Trophoblast cell (in vitro differentiated cells and primary cell): Measurements from ENCODE around the gene NOC2L.
A peak's percentile ranks its signal among the peaks of the same experiment; 100 is the strongest.

Experiments
- DNase-seq, 2 donors: peaks; one replicate each; pipeline ENCODE4 v3.0.0-alpha.2; 2016
- H2AFZ ChIP-seq: 2 replicates; pipeline ENCODE4 v1.6.1; 2013; ENCODE audit warnings: low read length, moderate library complexity, mild to moderate bottlenecking; ENCODE audit not compliant: insufficient read depth, poor library complexity
- H2AK5ac ChIP-seq: 2 replicates; pipeline ENCODE4 v1.6.1; 2013; ENCODE audit warnings: mild to moderate bottlenecking, low read length
- H2BK120ac ChIP-seq: 2 replicates; pipeline ENCODE4 v1.6.1; 2013; ENCODE audit warnings: low read length, mild to moderate bottlenecking, moderate library complexity; ENCODE audit not compliant: insufficient read depth, poor library complexity
- H2BK12ac ChIP-seq: 2 replicates; pipeline ENCODE4 v1.6.1; 2013; ENCODE audit warnings: mild to moderate bottlenecking, low read length, moderate library complexity
- H2BK5ac ChIP-seq: 2 replicates; pipeline ENCODE4 v1.6.1; 2013; ENCODE audit warnings: low read length, low read depth, moderate library complexity, mild to moderate bottlenecking; ENCODE audit not compliant: poor library complexity
- H3K14ac ChIP-seq: 2 replicates; pipeline ENCODE4 v1.6.1; 2013; ENCODE audit warnings: mild to moderate bottlenecking, low read length
- H3K18ac ChIP-seq: 2 replicates; pipeline ENCODE4 v1.6.1; 2013; ENCODE audit warnings: mild to moderate bottlenecking, low read length
- H3K23ac ChIP-seq: 2 replicates; pipeline ENCODE4 v1.6.1; 2013; ENCODE audit warnings: low read length
- H3K27ac ChIP-seq: 2 replicates; pipeline ENCODE4 v1.5.1; 2013; ENCODE audit warnings: low read depth, mild to moderate bottlenecking, inconsistent platforms, low read length, moderate library complexity
- H3K27me3 ChIP-seq: 2 replicates; pipeline ENCODE4 v1.6.1; 2013; ENCODE audit warnings: inconsistent platforms, mild to moderate bottlenecking, low read length, moderate library complexity; ENCODE audit not compliant: insufficient read depth
- H3K36me3 ChIP-seq, 2 experiments: 1 replicate in 1 of 2; 2 replicates in 1 of 2; pipeline ENCODE4 v1.6.1; 2013; ENCODE audit warnings: low read length in 2 of 2, mild to moderate bottlenecking in 2 of 2, moderate library complexity in 1 of 2; ENCODE audit not compliant: insufficient read depth in 2 of 2, control insufficient read depth in 1 of 2
- H3K4ac ChIP-seq: 2 replicates; pipeline ENCODE4 v1.6.1; 2013; ENCODE audit warnings: low read depth, mild to moderate bottlenecking, low read length, moderate library complexity
- H3K4me1 ChIP-seq, 2 experiments: 1 replicate in 1 of 2; 2 replicates in 1 of 2; pipeline ENCODE4 v1.6.1; 2013; ENCODE audit warnings: low read length in 2 of 2, mild to moderate bottlenecking in 2 of 2, moderate library complexity in 1 of 2; ENCODE audit not compliant: insufficient read depth in 2 of 2, control insufficient read depth in 1 of 2
- H3K4me2 ChIP-seq: 2 replicates; pipeline ENCODE4 v1.6.1; 2013; ENCODE audit warnings: inconsistent platforms, mild to moderate bottlenecking, low read length, moderate library complexity
- H3K4me3 ChIP-seq: 2 replicates; pipeline ENCODE4 v1.5.1; 2013; ENCODE audit warnings: mild to moderate bottlenecking, low read depth, low read length, inconsistent platforms
- H3K79me1 ChIP-seq: one replicate; pipeline ENCODE4 v1.6.1; 2013; ENCODE audit warnings: low read length
- H3K79me2 ChIP-seq: 2 replicates; pipeline ENCODE4 v1.6.1; 2013; ENCODE audit warnings: low read length, mild to moderate bottlenecking; ENCODE audit not compliant: control insufficient read depth, insufficient read depth, poor library complexity
- H3K9ac ChIP-seq: 2 replicates; pipeline ENCODE4 v1.6.1; 2013; ENCODE audit warnings: mild to moderate bottlenecking, low read length
- H3K9me3 ChIP-seq: 2 replicates; pipeline ENCODE4 v1.6.1; 2013; ENCODE audit warnings: low read depth, mild to moderate bottlenecking, control low read depth, inconsistent platforms, low read length; ENCODE audit not compliant: insufficient read depth
- H4K12ac ChIP-seq: 2 replicates; pipeline ENCODE4 v1.6.1; 2013; ENCODE audit warnings: low read depth, mild to moderate bottlenecking, low read length, moderate library complexity
- H4K8ac ChIP-seq: 2 replicates; pipeline ENCODE4 v1.6.1; 2013; ENCODE audit warnings: low read depth, mild to moderate bottlenecking, low read length, moderate library complexity
- H4K91ac ChIP-seq: one replicate; pipeline ENCODE4 v1.6.1; 2013; ENCODE audit warnings: low read depth, mild to moderate bottlenecking, low read length, moderate library complexity
- WGBS: extraction: QIAGEN DNeasy Blood & Tissue Kit; methylation state at CpG from one replicate; pipeline ENCODE4 v1.1.7; 2013; ENCODE audit warnings: missing lambda C conversion rate; ENCODE audit not compliant: insufficient read length, insufficient coverage; ENCODE audit errors: extremely low coverage; 5-methylcytosine and 5-hydroxymethylcytosine counted together

Gene NOC2L

DNA sequence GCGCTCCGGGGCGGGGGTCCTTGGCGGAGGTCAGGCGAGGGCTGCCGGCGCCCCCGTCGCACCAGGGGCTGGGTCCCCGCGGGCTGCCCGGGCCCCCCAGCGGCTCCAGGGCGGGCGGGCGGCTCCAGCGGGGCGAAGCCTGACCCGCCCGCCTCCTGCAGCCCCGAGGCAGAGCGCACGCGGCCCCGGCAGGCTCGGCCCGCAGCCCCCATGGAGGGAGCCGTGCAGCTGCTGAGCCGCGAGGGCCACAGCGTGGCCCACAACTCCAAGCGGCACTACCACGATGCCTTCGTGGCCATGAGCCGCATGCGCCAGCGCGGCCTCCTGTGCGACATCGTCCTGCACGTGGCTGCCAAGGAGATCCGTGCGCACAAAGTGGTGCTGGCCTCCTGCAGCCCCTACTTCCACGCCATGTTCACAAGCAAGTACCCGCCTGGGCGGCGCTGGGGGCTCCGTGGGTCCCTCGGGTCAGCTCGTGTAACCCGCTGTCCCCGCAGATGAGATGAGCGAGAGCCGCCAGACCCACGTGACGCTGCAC, 2.1 kb upstream of the NOC2L start:
- WGBS: no CpG with 5 or more reads among the region's 56 CpGs
- H3K36me3 ChIP-seq: peaks cover 36 to 47% of the 10 kb centered on the region in 2 experiments
- peak overlapping the region; percentile 96 for H3K4me3 ChIP-seq
- H3K4ac ChIP-seq: no peak overlapping the region
- peak overlapping the region; percentile 67 for H2AFZ ChIP-seq
- peaks cover 4% of the 10 kb centered on the region for H3K9me3 ChIP-seq
- no peak overlapping the region for H2BK5ac ChIP-seq
- peak overlapping the region; percentile 37 for H3K14ac ChIP-seq
- H3K18ac ChIP-seq: peak overlapping the region; percentile 47
- peak overlapping the region; percentile 5 for H3K9ac ChIP-seq
- H2AK5ac ChIP-seq: no peak overlapping the region
- H3K27ac ChIP-seq: no peak overlapping the region
- H4K12ac ChIP-seq: peak overlapping the region; percentile 51
- H3K27me3 ChIP-seq: peaks cover 3% of the 10 kb centered on the region
- no peak overlapping the region for H2BK12ac ChIP-seq
- H4K91ac ChIP-seq: peak overlapping the region; percentile 68
- no peak overlapping the region for H3K23ac ChIP-seq
- H4K8ac ChIP-seq: peak overlapping the region; percentile 50
- peak; percentile 46 to 71 for DNase-seq
- peak overlapping the region; percentile 88 for H3K4me2 ChIP-seq
- no peak overlapping the region for H2BK120ac ChIP-seq
- peaks cover 10% of the 10 kb centered on the region for H3K79me1 ChIP-seq
- H3K79me2 ChIP-seq: peaks cover 5% of the 10 kb centered on the region
- H3K4me1 ChIP-seq: peaks cover 10 to 21% of the 10 kb centered on the region in 2 experiments

DNA sequence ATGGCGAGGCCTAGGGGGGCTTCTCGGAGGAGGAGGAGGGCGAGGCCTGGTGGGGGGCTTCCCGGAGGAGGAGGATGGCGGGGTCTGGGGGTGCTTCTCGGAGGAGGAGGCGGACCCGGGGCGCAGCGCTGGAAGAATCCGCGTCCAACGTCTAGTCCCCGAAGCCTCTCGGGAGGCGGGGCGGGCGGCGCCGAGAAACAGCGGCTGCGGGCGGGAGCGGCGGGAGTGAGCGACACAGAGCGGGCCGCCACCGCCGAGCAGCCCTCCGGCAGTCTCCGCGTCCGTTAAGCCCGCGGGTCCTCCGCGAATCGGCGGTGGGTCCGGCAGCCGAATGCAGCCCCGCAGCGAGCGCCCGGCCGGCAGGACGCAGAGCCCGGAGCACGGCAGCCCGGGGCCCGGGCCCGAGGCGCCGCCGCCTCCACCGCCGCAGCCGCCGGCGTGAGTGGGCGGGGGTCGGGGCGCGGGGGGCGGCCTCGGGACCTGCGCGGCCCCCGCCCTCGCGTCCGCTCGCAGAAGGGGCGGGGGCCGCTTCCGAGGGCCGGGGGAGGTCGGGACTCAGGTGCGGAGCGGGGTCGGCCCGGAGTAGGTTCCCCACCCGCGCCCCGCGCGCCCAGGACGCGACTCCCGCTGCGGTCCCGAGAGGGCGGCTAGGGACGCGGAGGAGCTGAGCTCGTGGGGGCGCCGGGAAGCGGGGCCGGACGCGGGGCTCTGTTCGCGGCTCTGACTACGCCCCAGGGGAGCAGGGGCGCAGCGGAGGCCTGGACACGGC, 1.5 kb upstream of the NOC2L start, which contains the start of gene KLHL17:
TSS of gene KLHL17 (plus strand) at position 222 of the 769 bp plus-strand sequence. CDS start at position 332, 110 bp downstream.
- Histone ChIP-seq H3K9me3 (peaks cover 4% of the 10 kb centered on the region), H2AK5ac (peak within 1 kb of the TSS; percentile 5), H3K27me3 (peaks cover 3% of the 10 kb centered on the region), H2BK5ac (no peak within 1 kb of the TSS), H3K23ac (no peak within 1 kb of the TSS), H2BK120ac (peak within 1 kb of the TSS; percentile 43), H4K12ac (peak within 1 kb of the TSS; percentile 51), H3K36me3 (peaks cover 42 to 54% of the 10 kb centered on the region in 2 experiments), H3K18ac (peak within 1 kb of the TSS; percentile 57), H3K79me1 (peaks cover 10% of the 10 kb centered on the region), H4K91ac (peak within 1 kb of the TSS; percentile 84), H3K79me2 (peaks cover 5% of the 10 kb centered on the region), H3K14ac (peak within 1 kb of the TSS; percentile 41), H3K4ac (peak within 1 kb of the TSS; percentile 46), H3K4me3 (peak within 1 kb of the TSS; percentile 96), H2BK12ac (peak within 1 kb of the TSS; percentile 51), H3K4me1 (peaks cover 5 to 15% of the 10 kb centered on the region in 2 experiments), H2AFZ (peak within 1 kb of the TSS; percentile 67), H3K27ac (no peak within 1 kb of the TSS), H4K8ac (peak within 1 kb of the TSS; percentile 85), H3K9ac (peak within 1 kb of the TSS; percentile 66), H3K4me2 (peak within 1 kb of the TSS; percentile 88)
- DNase-seq: peak; percentile 58 to 72
- no CpG with 5 or more reads among the region's 109 CpGs for WGBS

DNA sequence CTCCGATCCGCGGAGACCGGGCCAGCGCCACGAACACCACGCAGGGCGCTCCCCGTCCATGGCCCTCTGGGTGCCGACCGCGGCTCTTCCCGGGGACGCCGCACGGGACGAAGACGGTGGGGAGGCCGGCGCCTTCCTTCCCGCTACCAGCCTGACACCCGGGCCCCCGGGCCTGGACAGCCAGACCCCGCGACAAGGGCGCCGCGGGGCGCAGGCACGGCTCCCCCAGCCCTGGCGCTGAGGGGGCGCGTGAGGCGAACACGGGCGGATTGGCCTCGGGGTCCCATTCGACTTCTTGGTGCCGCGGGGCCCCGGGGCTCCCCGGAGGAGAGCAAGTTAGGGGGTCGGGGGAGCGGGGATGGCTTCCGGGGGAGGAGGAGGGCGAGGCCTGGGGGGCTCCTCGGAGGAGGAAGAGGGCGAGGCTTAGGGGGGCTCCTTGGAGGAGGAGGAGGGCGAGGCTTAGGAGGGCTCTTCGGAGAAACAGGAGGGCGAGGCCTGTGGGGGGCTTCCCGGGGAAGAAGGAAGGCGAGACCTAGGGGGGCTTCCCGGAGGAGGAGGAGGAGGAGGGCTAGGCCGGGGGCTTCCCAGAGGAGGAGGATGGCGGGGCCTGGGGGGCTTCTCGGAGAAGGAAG, 791 bp upstream of the NOC2L start:
- peak overlapping the region; percentile 41 for H3K14ac ChIP-seq
- peak overlapping the region; percentile 23 for H3K18ac ChIP-seq
- H3K79me2 ChIP-seq: peaks cover 5% of the 10 kb centered on the region
- WGBS: no CpG with 5 or more reads among the region's 57 CpGs
- peaks cover 3% of the 10 kb centered on the region for H3K27me3 ChIP-seq
- H4K91ac ChIP-seq: peak overlapping the region; percentile 84
- peaks cover 10% of the 10 kb centered on the region for H3K79me1 ChIP-seq
- peak overlapping the region; percentile 5 for H2AK5ac ChIP-seq
- H3K4ac ChIP-seq: no peak overlapping the region
- no peak overlapping the region for H2AFZ ChIP-seq
- no peak overlapping the region for H3K23ac ChIP-seq
- no peak overlapping the region for H3K9ac ChIP-seq
- peak overlapping the region; percentile 51 for H2BK12ac ChIP-seq
- peak overlapping the region; percentile 85 for H4K8ac ChIP-seq
- peaks cover 4% of the 10 kb centered on the region for H3K9me3 ChIP-seq
- no peak overlapping the region for H2BK5ac ChIP-seq
- peaks cover 47 to 54% of the 10 kb centered on the region in 2 experiments for H3K36me3 ChIP-seq
- no peak overlapping the region for H4K12ac ChIP-seq
- peak overlapping the region; percentile 88 for H3K4me2 ChIP-seq
- peak in 1 of 2 donors; percentile 33 for DNase-seq
- H2BK120ac ChIP-seq: peak overlapping the region; percentile 43
- no peak overlapping the region for H3K27ac ChIP-seq
- H3K4me3 ChIP-seq: peak overlapping the region; percentile 96
- peaks cover 5 to 15% of the 10 kb centered on the region in 2 experiments for H3K4me1 ChIP-seq

DNA sequence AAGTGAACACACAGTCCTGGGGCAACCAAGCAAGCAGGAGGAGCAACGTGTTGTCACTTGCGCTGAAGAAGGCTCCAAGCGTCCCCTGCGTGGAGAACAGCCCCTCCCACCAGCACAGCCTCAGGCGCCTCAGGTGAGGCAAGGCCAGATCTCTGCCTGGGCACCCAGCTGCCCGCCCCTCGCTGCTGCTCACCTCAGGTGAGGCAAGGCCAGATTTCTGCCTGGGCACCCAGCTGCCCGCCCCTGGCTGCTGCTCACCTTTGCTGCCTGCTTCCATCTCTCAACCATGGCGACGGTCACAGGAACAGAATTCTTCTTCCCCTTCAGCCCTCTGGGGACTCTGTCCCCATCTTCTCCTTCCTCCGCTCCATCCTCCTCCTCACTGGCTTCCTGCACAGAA, 2.4 kb downstream of the NOC2L start:
- no peak overlapping the region for H2BK5ac ChIP-seq
- H2AK5ac ChIP-seq: no peak overlapping the region
- H2BK120ac ChIP-seq: no peak overlapping the region
- no peak overlapping the region for H4K91ac ChIP-seq
- H3K9ac ChIP-seq: no peak overlapping the region
- peaks cover 3% of the 10 kb centered on the region for H3K9me3 ChIP-seq
- H3K4me2 ChIP-seq: no peak overlapping the region
- no peak overlapping the region for H3K18ac ChIP-seq
- H3K79me2 ChIP-seq: peaks cover 5% of the 10 kb centered on the region
- H3K14ac ChIP-seq: no peak overlapping the region
- no peak overlapping the region for H3K27ac ChIP-seq
- H4K8ac ChIP-seq: no peak overlapping the region
- no peak overlapping the region for H3K4ac ChIP-seq
- peaks cover 5 to 15% of the 10 kb centered on the region in 2 experiments for H3K4me1 ChIP-seq
- no peak for DNase-seq
- H4K12ac ChIP-seq: no peak overlapping the region
- peaks cover 57 to 60% of the 10 kb centered on the region in 2 experiments for H3K36me3 ChIP-seq
- H2AFZ ChIP-seq: no peak overlapping the region
- WGBS: no CpG with 5 or more reads among the region's 11 CpGs
- no peak overlapping the region for H3K23ac ChIP-seq
- peaks cover 10% of the 10 kb centered on the region for H3K79me1 ChIP-seq
- H3K4me3 ChIP-seq: no peak overlapping the region
- no peak overlapping the region for H2BK12ac ChIP-seq
- H3K27me3 ChIP-seq: peaks cover 3% of the 10 kb centered on the region
